Mononuclear cell (primary cell): ENCODE results near the gene HTR3A. TPM values are rescaled to one million over a fixed set of nuclear protein-coding genes. Genes with fewer than 3 reads are reported as not detected.

Experiments used
- H3K27me3 ChIP-seq: 2 replicates; pipeline ENCODE4 v1.6.0; 2011; ENCODE audit warnings: low read length, control low read depth; ENCODE audit not compliant: insufficient read depth
- H3K4me1 ChIP-seq: 2 replicates; pipeline ENCODE4 v1.5.1; 2011; ENCODE audit warnings: mild to moderate bottlenecking, low read length, control low read depth; ENCODE audit not compliant: insufficient read depth
- H3K4me3 ChIP-seq: 2 replicates; pipeline ENCODE4 v1.5.1; 2011; ENCODE audit warnings: mild to moderate bottlenecking, low read length, moderate library complexity
- H3K9me3 ChIP-seq: 2 replicates; pipeline ENCODE4 v1.5.1; 2011; ENCODE audit warnings: low read depth, mild to moderate bottlenecking, control low read depth, low read length
- total RNA-seq: library from RNA; depleted of rRNA; stranded (reverse); fragments of >200 nt; gene quantifications from one replicate; pipeline ENCODE4 v1.2.3, GENCODE V29; 2012

HTR3A gene
- total RNA-seq, 1 donor: 0.21 TPM

GRCh38 chr11:114019574-114019973 is 44.7 kb downstream of the HTR3A start:
- H3K27me3 ChIP-seq: no peaks in the 10 kb centered on the region
- no peak overlapping the region for H3K4me3 ChIP-seq
- no peaks in the 10 kb centered on the region for H3K9me3 ChIP-seq
- no peaks in the 10 kb centered on the region for H3K4me1 ChIP-seq

DNA sequence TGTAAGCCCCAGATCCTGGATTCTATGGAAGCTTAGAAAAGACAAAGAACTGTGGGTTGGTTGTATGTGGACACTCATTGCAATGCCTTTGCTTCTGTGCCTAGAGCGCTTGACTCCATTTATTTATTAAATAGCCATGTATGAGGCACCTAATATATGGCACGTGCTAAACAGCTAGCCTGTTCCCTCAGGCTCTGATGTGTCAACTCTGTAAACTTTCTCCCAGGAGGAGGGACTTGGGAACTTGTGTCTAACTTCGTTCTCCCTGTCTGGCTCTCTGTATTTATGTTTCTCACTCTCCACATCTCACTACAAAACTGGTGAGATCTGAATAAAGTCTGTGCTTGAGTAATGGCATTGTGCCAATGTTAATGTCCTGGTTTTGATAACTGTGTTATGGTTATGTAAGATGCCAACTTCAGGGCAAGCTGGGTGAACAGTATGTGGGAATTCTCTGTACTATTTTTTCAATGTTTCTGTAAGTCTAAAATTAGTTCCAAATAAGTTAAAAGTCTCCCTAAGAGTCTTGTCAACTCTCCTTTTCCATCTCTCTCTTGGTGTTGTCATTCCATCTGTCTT is 50.5 kb downstream of the HTR3A start:
- Histone ChIP-seq H3K4me1 (no peaks in the 10 kb centered on the region), H3K27me3 (no peaks in the 10 kb centered on the region), H3K9me3 (no peaks in the 10 kb centered on the region), H3K4me3 (no peak overlapping the region)

DNA sequence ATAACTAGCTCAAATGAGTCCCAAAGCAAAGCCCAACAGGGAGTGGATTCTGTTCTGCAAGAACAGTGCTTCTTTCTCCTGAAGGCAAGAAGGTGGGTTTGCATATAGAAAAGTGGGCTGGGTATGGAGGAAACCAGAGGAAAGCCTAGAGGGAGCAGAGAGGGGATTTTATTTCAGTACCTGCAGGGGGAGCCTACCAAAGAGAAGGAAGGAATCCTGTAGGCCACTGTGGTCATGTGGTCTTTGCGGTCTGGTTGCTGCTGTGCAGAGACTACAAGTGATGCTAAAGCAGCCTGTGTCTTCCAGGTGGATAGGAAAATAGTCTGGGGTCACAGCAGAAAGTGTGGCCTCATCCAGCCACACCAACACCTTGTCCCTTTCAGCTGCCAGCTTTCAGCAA is 51.4 kb downstream of the HTR3A start:
- Histone ChIP-seq H3K4me3 (no peak overlapping the region), H3K9me3 (no peaks in the 10 kb centered on the region), H3K27me3 (no peaks in the 10 kb centered on the region), H3K4me1 (peaks cover 1% of the 10 kb centered on the region)

DNA sequence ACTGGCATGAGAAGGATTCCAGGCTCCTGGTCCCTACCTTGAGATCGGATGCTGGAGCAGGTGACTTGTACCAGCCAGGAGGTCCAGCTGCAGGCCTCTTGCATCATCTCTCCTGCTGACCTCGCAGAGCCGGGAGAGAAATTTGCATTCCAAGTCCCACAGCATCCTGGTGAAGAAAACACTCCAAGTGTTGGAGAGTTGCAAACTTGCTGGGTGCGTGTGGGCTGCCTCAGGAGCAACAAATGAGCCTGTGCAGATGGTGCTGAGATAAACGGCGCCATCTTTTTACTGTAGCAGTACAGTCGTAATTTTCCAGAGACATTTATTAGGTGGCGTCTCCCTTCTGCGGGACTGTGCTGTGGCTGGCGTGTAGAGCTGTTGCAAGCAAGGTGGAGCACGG is 52.5 kb downstream of the HTR3A start:
- Histone ChIP-seq H3K4me1 (peaks cover 5% of the 10 kb centered on the region), H3K4me3 (no peak overlapping the region), H3K27me3 (no peaks in the 10 kb centered on the region), H3K9me3 (no peaks in the 10 kb centered on the region)

- no peaks in the 10 kb centered on the region for H3K27me3 ChIP-seq
- H3K9me3 ChIP-seq: no peaks in the 10 kb centered on the region
- H3K4me1 ChIP-seq: peaks cover 5% of the 10 kb centered on the region
- no peak overlapping the region for H3K4me3 ChIP-seq
Observed at GRCh38 chr11:114027926-114028325, 53.0 kb downstream of the HTR3A start.

GRCh38 chr11:114031246-114031966 is 56.5 kb downstream of the HTR3A start:
- Histone ChIP-seq H3K9me3 (no peaks in the 10 kb centered on the region), H3K27me3 (peaks cover under 1% of the 10 kb centered on the region), H3K4me1 (peaks cover 12% of the 10 kb centered on the region), H3K4me3 (no peak overlapping the region)

DNA sequence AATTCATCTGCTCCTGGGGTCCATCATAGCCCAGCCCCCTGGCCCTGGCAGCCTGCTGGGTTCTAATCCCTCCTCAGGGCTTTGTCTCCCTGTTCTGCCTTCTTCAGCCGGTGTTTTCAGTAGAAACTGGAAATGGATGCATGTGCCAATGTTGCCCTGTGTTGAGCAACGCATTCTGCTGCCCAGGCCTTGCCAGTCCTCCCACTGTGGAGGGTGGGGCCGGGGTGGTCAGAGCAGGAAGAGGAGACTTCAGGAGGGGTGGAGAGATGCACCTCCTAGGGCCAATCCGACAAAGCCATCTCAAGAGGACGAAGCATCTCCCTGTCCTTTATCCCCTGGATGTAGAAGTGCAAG is 57.0 kb downstream of the HTR3A start:
- Histone ChIP-seq H3K27me3 (peaks cover 6% of the 10 kb centered on the region), H3K4me3 (no peak overlapping the region), H3K9me3 (no peaks in the 10 kb centered on the region), H3K4me1 (peaks cover 14% of the 10 kb centered on the region)

DNA sequence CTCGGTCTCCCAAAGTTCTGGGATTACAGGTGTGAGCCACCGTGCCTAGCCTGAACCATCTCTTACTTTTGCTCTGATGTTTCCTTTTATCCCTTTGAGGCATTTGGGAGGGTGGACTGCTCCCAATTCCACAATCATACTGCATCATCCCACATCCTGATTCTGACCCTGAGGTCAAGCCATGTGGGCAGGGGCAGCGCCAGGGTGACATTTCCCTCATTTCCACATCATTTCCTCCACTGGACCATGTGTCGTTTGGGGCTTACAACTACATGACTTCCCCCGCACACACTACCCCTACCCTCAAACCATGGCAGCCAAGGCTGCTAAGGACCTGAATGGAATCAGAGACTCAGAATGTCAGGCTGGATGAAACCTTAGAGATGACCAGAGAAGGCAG is 58.2 kb downstream of the HTR3A start:
- no peaks in the 10 kb centered on the region for H3K9me3 ChIP-seq
- peaks cover 6% of the 10 kb centered on the region for H3K27me3 ChIP-seq
- peaks cover 14% of the 10 kb centered on the region for H3K4me1 ChIP-seq
- H3K4me3 ChIP-seq: no peak overlapping the region

DNA sequence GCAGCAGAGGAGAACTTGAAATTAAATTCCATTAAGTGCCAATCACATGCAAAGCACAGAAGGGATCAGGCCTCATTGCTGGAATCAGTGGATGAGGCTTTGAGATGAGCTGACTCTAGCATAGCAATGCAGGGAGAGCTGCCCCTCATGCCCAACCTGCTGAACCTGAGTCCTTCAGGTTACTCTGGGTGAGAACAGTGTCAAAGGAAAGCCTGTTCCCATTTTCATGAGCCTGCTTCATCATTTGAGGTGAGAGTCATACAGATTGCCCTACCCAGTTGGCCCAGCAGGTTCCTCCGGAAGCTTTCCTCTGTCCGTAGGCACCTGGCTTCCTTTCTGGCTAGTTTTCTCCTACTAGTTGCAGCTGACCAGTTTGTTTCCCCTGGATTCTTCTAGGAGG is 58.7 kb downstream of the HTR3A start:
- Histone ChIP-seq H3K9me3 (no peaks in the 10 kb centered on the region), H3K27me3 (peaks cover 6% of the 10 kb centered on the region), H3K4me1 (peaks cover 14% of the 10 kb centered on the region)

DNA sequence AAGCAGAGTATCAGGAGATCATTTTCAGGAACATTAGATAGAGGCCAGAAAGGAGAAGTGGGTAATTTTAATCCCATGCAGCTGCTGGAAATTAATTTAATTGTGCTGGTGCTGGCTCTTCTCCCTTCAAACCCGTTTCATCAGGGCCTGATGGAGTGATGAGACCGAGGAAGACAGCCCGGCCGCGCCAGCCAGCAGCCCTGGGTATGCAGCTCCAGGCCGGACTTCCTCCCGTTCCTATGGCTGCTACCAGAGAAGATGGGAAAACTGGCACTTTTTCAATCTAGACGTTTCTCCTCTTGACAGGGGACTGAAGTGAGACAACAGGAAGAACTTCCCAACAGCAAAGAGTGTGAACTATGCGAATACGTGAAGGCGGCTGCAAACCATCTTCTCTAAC is 60.0 kb downstream of the HTR3A start:
- H3K9me3 ChIP-seq: no peaks in the 10 kb centered on the region
- H3K4me1 ChIP-seq: peaks cover 14% of the 10 kb centered on the region
- H3K4me3 ChIP-seq: no peak overlapping the region
- peaks cover 6% of the 10 kb centered on the region for H3K27me3 ChIP-seq

More for the DNA sequence above, 58.7 kb downstream of the HTR3A start:
- no peak overlapping the region for H3K4me3 ChIP-seq

DNA sequence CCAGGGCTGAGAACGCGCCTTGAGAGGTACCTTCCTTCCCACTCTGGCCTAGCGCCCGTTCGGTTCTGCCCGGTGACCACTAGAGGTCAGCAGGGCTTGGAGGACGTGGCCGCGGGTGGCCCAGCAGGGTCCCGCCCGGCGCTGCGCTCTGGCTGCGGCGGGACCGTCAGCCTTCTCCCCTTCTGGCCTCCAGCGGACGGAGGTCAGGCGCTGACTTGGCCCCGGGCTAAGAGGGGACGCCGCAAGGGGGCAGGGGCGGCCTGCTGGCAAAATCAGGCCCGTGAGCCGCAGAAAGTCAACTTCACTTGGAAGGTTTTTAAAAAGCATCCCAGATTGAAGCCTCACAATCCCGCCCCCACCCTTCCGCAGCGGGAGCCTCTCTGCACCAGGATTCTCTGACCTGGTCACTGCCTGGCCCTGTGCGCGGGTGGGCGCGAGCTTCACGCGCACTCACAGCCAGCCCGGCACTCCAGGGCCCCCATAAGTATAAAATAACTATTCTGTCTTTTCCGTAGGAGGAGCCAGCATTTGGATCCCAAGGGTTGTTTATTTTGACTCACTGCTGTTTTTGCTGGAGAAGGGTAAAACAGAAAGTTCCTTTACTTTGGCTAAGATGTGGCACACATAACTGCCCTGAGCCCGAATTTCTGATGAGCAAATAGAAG is 61.4 kb downstream of the HTR3A start:
- H3K9me3 ChIP-seq: no peaks in the 10 kb centered on the region
- H3K4me3 ChIP-seq: no peak overlapping the region
- peaks cover 6% of the 10 kb centered on the region for H3K27me3 ChIP-seq
- peaks cover 14% of the 10 kb centered on the region for H3K4me1 ChIP-seq

DNA sequence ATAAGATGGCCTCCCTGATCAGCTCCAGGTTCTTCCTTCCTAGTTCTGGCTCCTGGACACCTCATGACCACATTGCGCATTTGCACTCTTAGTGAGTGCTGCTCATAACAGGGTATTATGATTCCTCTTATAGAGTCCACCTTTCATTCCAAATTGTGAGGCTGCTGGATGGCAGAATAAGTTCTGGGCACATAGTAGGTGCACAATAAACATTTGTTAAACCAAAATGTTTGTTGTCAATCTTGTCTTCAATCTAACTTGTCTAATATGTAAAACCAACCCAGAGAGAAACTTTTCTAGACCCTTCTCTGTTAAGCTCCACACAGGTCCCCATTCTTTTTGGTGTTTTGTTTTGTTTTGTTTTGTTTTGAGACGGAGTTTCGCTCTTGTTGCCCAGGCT is 62.0 kb downstream of the HTR3A start:
- H3K27me3 ChIP-seq: peaks cover 6% of the 10 kb centered on the region
- H3K4me3 ChIP-seq: no peak overlapping the region
- no peaks in the 10 kb centered on the region for H3K9me3 ChIP-seq
- peaks cover 9% of the 10 kb centered on the region for H3K4me1 ChIP-seq

- Histone ChIP-seq H3K4me1 (peaks cover 16% of the 10 kb centered on the region), H3K9me3 (no peaks in the 10 kb centered on the region), H3K27me3 (peaks cover 6% of the 10 kb centered on the region), H3K4me3 (no peak overlapping the region)
Observed at GRCh38 chr11:114039551-114039950, 64.6 kb downstream of the HTR3A start.
